ENCODE data around the gene TLX2. TPM values are rescaled to one million over a fixed set of nuclear protein-coding genes. Genes with fewer than 3 reads are reported as not detected.
A peak's percentile ranks its signal among the peaks of the same experiment; 100 is the strongest.

The TLX2 gene
- total and polyA plus RNA-seq, 2 of the 13 experiments (the other 11 are each of a cell fraction or from before 2014, with no cell fraction given) = 0.05 to 0.20 TPM

DNA sequence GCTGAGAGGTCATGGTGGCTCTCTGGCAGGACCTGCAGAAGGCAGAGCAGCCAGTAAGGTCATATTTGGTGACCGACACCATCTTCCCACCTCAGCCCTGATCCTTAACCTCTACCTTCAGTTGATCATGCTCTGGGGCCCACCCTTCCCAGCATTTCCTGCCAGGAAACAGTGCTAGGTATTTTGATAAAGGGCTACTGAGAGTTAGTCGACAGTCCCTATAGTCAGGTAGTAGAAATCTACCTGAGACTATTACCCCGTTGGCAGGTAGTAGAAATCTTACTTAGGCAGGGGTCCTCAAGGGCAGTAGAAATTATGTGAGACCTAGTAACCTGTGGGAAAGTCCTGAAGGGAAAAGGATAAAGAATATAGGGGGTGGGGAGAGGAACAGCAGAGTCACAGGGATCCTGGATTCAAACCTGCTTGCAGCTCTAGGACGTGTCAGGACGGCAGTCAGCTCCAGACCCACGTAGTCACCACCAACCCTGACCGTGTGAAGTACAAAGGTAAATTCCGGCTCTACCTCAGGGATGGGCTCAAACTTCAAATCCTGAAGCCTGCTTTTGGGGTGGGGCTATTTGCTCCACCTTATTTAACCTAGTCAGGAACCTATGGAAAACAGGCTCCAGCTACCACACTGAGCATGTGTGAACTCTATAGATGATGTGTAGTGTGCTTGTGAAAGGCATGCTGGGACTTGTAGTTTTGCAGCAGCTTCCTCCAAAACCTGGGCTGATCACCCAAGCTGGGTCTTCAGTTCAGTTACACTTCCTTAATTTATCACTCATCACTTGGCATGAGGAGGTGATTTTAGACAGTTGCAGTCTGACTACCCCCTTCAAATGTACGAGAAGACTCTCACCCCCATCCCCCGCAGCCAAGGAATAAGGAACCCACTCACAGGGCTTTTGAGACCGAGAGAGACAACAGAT, 11.7 kb downstream of the TLX2 start, which contains the start of gene DQX1 (continued):
- TF ChIP-seq IKZF4 (CRISPR knock-in tag; IDR thresholded peaks at IDR 0.05; ENCODE audit: borderline replicate concordance, low read depth, not compliant biosample characterization) (no peak), IRF2 (CRISPR knock-in tag; IDR thresholded peaks at IDR 0.05) (peak; percentile 91), CHD4 (IDR thresholded peaks at IDR 0.05; ENCODE audit: borderline replicate concordance, low read length) (no peak), HDAC2 (CRISPR knock-in tag; IDR thresholded peaks at IDR 0.05) (peak; percentile 76), GATA4 (IDR thresholded peaks at IDR 0.05; ENCODE audit: borderline replicate concordance, low read depth) (no peak; the same call in 1 of the 2 replicates), MAZ (IDR thresholded peaks at IDR 0.05; ENCODE audit: borderline replicate concordance, low read depth, low read length) (peak; percentile 66; the same call in 1 of the 2 replicates), MAZ (CRISPR knock-in tag; IDR thresholded peaks at IDR 0.05; ENCODE audit: low read depth) (peak; percentile 45; the same call in 1 of the 2 replicates), ZNF792 (CRISPR knock-in tag; IDR thresholded peaks at IDR 0.05) (peak; percentile 58; the same call in 1 of the 2 replicates), ZNF740 (CRISPR knock-in tag; IDR thresholded peaks at IDR 0.05) (no peak), NR2F6 (IDR thresholded peaks at IDR 0.05) (no peak), NR2F6 (CRISPR knock-in tag; IDR thresholded peaks at IDR 0.05) (peak; percentile 64; the same call in 1 of the 2 replicates), TARDBP (CRISPR knock-in tag; IDR thresholded peaks at IDR 0.05) (no peak; the same call in 1 of the 2 replicates), RCOR2 (CRISPR knock-in tag; IDR thresholded peaks at IDR 0.05) (no peak), FLYWCH1 (CRISPR knock-in tag; IDR thresholded peaks at IDR 0.05) (no peak), ZNF431 (CRISPR knock-in tag; IDR thresholded peaks at IDR 0.05; ENCODE audit: borderline replicate concordance, low read depth) (no peak), SNAPC2 (CRISPR knock-in tag; IDR thresholded peaks at IDR 0.05) (no peak), PAX8 (CRISPR knock-in tag; IDR thresholded peaks at IDR 0.05; ENCODE audit: borderline replicate concordance) (no peak)
- TF ChIP-seq, protein P1, sequence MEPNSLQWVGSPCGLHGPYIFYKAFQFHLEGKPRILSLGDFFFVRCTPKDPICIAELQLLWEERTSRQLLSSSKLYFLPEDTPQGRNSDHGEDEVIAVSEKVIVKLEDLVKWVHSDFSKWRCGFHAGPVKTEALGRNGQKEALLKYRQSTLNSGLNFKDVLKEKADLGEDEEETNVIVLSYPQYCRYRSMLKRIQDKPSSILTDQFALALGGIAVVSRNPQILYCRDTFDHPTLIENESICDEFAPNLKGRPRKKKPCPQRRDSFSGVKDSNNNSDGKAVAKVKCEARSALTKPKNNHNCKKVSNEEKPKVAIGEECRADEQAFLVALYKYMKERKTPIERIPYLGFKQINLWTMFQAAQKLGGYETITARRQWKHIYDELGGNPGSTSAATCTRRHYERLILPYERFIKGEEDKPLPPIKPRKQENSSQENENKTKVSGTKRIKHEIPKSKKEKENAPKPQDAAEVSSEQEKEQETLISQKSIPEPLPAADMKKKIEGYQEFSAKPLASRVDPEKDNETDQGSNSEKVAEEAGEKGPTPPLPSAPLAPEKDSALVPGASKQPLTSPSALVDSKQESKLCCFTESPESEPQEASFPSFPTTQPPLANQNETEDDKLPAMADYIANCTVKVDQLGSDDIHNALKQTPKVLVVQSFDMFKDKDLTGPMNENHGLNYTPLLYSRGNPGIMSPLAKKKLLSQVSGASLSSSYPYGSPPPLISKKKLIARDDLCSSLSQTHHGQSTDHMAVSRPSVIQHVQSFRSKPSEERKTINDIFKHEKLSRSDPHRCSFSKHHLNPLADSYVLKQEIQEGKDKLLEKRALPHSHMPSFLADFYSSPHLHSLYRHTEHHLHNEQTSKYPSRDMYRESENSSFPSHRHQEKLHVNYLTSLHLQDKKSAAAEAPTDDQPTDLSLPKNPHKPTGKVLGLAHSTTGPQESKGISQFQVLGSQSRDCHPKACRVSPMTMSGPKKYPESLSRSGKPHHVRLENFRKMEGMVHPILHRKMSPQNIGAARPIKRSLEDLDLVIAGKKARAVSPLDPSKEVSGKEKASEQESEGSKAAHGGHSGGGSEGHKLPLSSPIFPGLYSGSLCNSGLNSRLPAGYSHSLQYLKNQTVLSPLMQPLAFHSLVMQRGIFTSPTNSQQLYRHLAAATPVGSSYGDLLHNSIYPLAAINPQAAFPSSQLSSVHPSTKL (CRISPR knock-in tag; IDR thresholded peaks at IDR 0.05) = peak; percentile 69; the same call in 1 of the 2 replicates
- TF ChIP-seq, protein P2, sequence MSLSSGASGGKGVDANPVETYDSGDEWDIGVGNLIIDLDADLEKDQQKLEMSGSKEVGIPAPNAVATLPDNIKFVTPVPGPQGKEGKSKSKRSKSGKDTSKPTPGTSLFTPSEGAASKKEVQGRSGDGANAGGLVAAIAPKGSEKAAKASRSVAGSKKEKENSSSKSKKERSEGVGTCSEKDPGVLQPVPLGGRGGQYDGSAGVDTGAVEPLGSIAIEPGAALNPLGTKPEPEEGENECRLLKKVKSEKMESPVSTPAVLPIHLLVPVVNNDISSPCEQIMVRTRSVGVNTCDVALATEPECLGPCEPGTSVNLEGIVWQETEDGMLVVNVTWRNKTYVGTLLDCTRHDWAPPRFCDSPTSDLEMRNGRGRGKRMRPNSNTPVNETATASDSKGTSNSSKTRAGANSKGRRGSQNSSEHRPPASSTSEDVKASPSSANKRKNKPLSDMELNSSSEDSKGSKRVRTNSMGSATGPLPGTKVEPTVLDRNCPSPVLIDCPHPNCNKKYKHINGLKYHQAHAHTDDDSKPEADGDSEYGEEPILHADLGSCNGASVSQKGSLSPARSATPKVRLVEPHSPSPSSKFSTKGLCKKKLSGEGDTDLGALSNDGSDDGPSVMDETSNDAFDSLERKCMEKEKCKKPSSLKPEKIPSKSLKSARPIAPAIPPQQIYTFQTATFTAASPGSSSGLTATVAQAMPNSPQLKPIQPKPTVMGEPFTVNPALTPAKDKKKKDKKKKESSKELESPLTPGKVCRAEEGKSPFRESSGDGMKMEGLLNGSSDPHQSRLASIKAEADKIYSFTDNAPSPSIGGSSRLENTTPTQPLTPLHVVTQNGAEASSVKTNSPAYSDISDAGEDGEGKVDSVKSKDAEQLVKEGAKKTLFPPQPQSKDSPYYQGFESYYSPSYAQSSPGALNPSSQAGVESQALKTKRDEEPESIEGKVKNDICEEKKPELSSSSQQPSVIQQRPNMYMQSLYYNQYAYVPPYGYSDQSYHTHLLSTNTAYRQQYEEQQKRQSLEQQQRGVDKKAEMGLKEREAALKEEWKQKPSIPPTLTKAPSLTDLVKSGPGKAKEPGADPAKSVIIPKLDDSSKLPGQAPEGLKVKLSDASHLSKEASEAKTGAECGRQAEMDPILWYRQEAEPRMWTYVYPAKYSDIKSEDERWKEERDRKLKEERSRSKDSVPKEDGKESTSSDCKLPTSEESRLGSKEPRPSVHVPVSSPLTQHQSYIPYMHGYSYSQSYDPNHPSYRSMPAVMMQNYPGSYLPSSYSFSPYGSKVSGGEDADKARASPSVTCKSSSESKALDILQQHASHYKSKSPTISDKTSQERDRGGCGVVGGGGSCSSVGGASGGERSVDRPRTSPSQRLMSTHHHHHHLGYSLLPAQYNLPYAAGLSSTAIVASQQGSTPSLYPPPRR (CRISPR knock-in tag; IDR thresholded peaks at IDR 0.05; ENCODE audit: borderline replicate concordance) = no peak; the same call in 1 of the 2 replicates

Data from HepG2 (cell line).